Hepatocyte (in vitro differentiated cells): ENCODE results near the gene CLASP2.

Source experiments
- EZH2 ChIP-seq: fragments of 200-600 bp; sonication (generic); IDR thresholded peaks from 2 replicates; pipeline ENCODE4 v1.6.1; 2016; ENCODE audit warnings: antibody characterized with exemption, mild to moderate bottlenecking, borderline replicate concordance
- TF ChIP-seq, protein P1 (sequence below): fragments of 200-600 bp; sonication (generic); IDR thresholded peaks from 2 replicates; pipeline ENCODE4 v1.5.1; 2016; ENCODE audit warnings: antibody characterized with exemption, mild to moderate bottlenecking; ENCODE audit not compliant: poor library complexity

DNA sequence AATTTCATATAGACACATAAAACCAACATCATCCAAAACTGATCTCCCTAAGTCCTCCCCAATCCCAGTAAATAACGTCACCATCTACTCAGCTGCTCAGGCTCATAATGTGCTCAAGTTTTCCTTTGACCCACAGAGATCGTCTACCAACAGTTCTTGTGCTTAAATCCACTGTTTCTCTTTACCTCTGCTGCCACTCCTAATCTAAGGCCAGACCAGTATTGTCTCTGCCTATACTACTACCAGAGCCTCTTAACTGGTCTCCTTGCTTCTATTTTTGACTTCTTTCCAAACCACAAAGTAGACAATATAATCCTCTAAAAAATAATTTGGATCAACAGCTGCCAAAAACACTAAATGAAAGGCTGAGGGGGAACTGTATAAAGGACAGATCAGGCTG, 65.3 kb downstream of the CLASP2 start:
- no peak for TF ChIP-seq EZH2
- TF ChIP-seq, protein P1, sequence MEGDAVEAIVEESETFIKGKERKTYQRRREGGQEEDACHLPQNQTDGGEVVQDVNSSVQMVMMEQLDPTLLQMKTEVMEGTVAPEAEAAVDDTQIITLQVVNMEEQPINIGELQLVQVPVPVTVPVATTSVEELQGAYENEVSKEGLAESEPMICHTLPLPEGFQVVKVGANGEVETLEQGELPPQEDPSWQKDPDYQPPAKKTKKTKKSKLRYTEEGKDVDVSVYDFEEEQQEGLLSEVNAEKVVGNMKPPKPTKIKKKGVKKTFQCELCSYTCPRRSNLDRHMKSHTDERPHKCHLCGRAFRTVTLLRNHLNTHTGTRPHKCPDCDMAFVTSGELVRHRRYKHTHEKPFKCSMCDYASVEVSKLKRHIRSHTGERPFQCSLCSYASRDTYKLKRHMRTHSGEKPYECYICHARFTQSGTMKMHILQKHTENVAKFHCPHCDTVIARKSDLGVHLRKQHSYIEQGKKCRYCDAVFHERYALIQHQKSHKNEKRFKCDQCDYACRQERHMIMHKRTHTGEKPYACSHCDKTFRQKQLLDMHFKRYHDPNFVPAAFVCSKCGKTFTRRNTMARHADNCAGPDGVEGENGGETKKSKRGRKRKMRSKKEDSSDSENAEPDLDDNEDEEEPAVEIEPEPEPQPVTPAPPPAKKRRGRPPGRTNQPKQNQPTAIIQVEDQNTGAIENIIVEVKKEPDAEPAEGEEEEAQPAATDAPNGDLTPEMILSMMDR = no peak
